Endothelial cell of umbilical vein (primary cell): ENCODE results near the gene MTERF4. TPM values are rescaled to one million over a fixed set of nuclear protein-coding genes. Genes with fewer than 3 reads are reported as not detected.

Experiments used
- BruUV-seq: library from RNA; stranded (reverse); fragments of 400-500 nt; replicated peaks from 2 replicates; lab custom pipeline; 2021; lab: Mats Ljungman, UMichigan
- CTCF ChIA-PET: fragments of 300-600, 350-600 bp; sonication (Branson Sonifier 250); formaldehyde crosslinking; loops from one replicate; lab custom pipeline; 2021; ENCODE audit warnings: antibody characterized with exemption, inconsistent platforms; lab: Charles Lee
- POLR2A ChIA-PET: fragments of 300-600, 350-600 bp; sonication (Branson Sonifier 250); formaldehyde crosslinking; loops from one replicate; lab custom pipeline; 2021; ENCODE audit warnings: antibody characterized with exemption, inconsistent platforms; lab: Charles Lee
- DNase-seq: peaks from one replicate; pipeline ENCODE4 v3.0.0-alpha.2; 2011; ENCODE audit warnings: low read depth, low spot score
- FAIRE-seq: peaks from 2 replicates; lab custom pipeline; 2011; peaks lifted over from hg19 to GRCh38; lab: Jason Lieb, UNC
- H2AFZ ChIP-seq: 2 replicates; pipeline ENCODE4 v1.6.0; 2012; ENCODE audit warnings: low read depth, low read length, control low read depth, inconsistent platforms
- H3K27ac ChIP-seq: 2 replicates; pipeline ENCODE4 v1.5.1; 2011; ENCODE audit warnings: low read depth, mild to moderate bottlenecking, control low read depth, low read length, moderate library complexity; ENCODE audit not compliant: insufficient read depth
- H3K27me3 ChIP-seq, 2 experiments: 2 replicates each; pipeline versions ENCODE4 v1.6.0 to v1.6.1; 2011; ENCODE audit warnings: low read length in 2 of 2, mixed read lengths in 1 of 2; ENCODE audit not compliant: control insufficient read depth in 2 of 2, insufficient read depth in 2 of 2
- H3K36me3 ChIP-seq, 2 experiments: 2 replicates in 1 of 2; 3 replicates in 1 of 2; pipeline ENCODE4 v1.5.1; 2011; ENCODE audit warnings: low read length in 2 of 2, mild to moderate bottlenecking in 1 of 2, moderate library complexity in 1 of 2; ENCODE audit not compliant: control insufficient read depth in 2 of 2, insufficient read depth in 2 of 2; ENCODE audit errors: extremely low read depth in 1 of 2
- H3K4me1 ChIP-seq: 3 replicates; pipeline ENCODE4 v1.5.1; 2011; ENCODE audit warnings: mild to moderate bottlenecking, low read length; ENCODE audit not compliant: control insufficient read depth, insufficient read depth; ENCODE audit errors: extremely low read depth
- H3K4me2 ChIP-seq: 2 replicates; pipeline ENCODE4 v1.6.1; 2011; ENCODE audit warnings: low read length, control low read depth, mixed read lengths; ENCODE audit not compliant: insufficient read depth
- H3K4me3 ChIP-seq, 3 experiments: fragments of 200-600 bp in 1 of 3; sonication (generic), shearing (Covaris generic) in 1 of 3; replicated peaks in 1 of 3; 2 replicates each; pipeline ENCODE4 v1.5.1; 2011 to 2016; ENCODE audit warnings: control low read depth in 3 of 3, low read length in 3 of 3, mild to moderate bottlenecking in 2 of 3, inconsistent platforms in 1 of 3, low read depth in 1 of 3, moderate library complexity in 1 of 3; ENCODE audit not compliant: insufficient read depth in 1 of 3
- H3K79me2 ChIP-seq: 2 replicates; pipeline ENCODE4 v1.6.0; 2012; ENCODE audit warnings: low read length, inconsistent platforms; ENCODE audit not compliant: control insufficient read depth, insufficient read depth
- H3K9ac ChIP-seq: replicated peaks from 2 replicates; pipeline ENCODE3; 2011; ENCODE audit warnings: low read length, control low read depth; ENCODE audit not compliant: insufficient read depth; ENCODE audit errors: extremely low read depth
- H3K9me1 ChIP-seq: replicated peaks from 3 replicates; pipeline ENCODE4 v1.6.0; 2011; ENCODE audit warnings: mild to moderate bottlenecking, low read length; ENCODE audit not compliant: control insufficient read depth, insufficient read depth; ENCODE audit errors: extremely low read depth
- H3K9me3 ChIP-seq: replicated peaks from 2 replicates; pipeline ENCODE4 v1.5.1; 2012; ENCODE audit warnings: low read length, inconsistent platforms; ENCODE audit not compliant: control insufficient read depth, insufficient read depth
- H4K20me1 ChIP-seq: replicated peaks from 2 replicates; pipeline ENCODE3; 2011; ENCODE audit warnings: mild to moderate bottlenecking, low read length; ENCODE audit not compliant: control insufficient read depth, insufficient read depth; ENCODE audit errors: extremely low read depth
- CTCF ChIP-seq, 2 donors: IDR thresholded peaks; 1 replicate in 1 of 2; 2 replicates in 1 of 2; pipeline ENCODE4 v1.5.1; 2011; ENCODE audit warnings: low read length in 2 of 2, mild to moderate bottlenecking in 2 of 2, moderate library complexity in 2 of 2, control low read depth in 1 of 2, inconsistent platforms in 1 of 2, low read depth in 1 of 2; ENCODE audit not compliant: insufficient read depth in 1 of 2; ENCODE audit errors: extremely low read depth in 1 of 2
- EZH2 ChIP-seq: IDR thresholded peaks from 2 replicates; pipeline ENCODE4 v1.6.1; 2012; ENCODE audit warnings: borderline replicate concordance, low read depth, mild to moderate bottlenecking, moderate library complexity, low read length, inconsistent platforms; ENCODE audit not compliant: severe bottlenecking
- FOS ChIP-seq: IDR thresholded peaks from 2 replicates; pipeline ENCODE4 v1.6.1; 2011; ENCODE audit warnings: mild to moderate bottlenecking, low read length, moderate library complexity, borderline replicate concordance; ENCODE audit not compliant: insufficient read depth
- GATA2 ChIP-seq: IDR thresholded peaks from 2 replicates; pipeline ENCODE4 v1.7.0; 2011; ENCODE audit warnings: low read depth, mild to moderate bottlenecking, moderate library complexity, mixed read lengths, low read length; ENCODE audit not compliant: insufficient read length, insufficient read depth
- JUN ChIP-seq: IDR thresholded peaks from 2 replicates; pipeline ENCODE4 v1.6.1; 2011; ENCODE audit warnings: borderline replicate concordance, low read depth; ENCODE audit not compliant: insufficient read length, insufficient read depth
- MYC ChIP-seq: IDR thresholded peaks from one replicate; pipeline ENCODE4 v1.6.1; 2011; ENCODE audit warnings: mild to moderate bottlenecking, low read depth, low read length
- POLR2A ChIP-seq: IDR thresholded peaks from 2 replicates; pipeline ENCODE4 v1.6.1; 2012; ENCODE audit warnings: low read depth, mild to moderate bottlenecking, control low read depth, low read length
- dilution Hi-C: fragments of 300-500 bp; cut with MboI; formaldehyde crosslinking; loops from one replicate; pipeline ENCODE4 v1.15.0; 2019; ENCODE audit warnings: low sequenced_read_pairs; ENCODE audit not compliant: extremely low pct_ligation_motif_present
- intact Hi-C: fragments of 100-400 bp; cut with micrococcal nuclease; formaldehyde crosslinking; loops from one replicate; pipeline ENCODE4 v1.10.0; 2022
- polyA plus RNA-seq, 4 experiments: library from polyadenylated mRNA; depleted of rRNA in 3 of 4; stranded (reverse) in 3 of 4; unstranded in 1 of 4; fragments of >200 nt; gene quantifications; 2 replicates each; pipeline versions ENCODE4 v1.2.1 to v1.2.3, GENCODE V29; 2011 to 2012; ENCODE audit warnings: missing spikeins in 1 of 4
- total RNA-seq: library from RNA; stranded (reverse); gene quantifications from 2 replicates; pipeline ENCODE4 v1.2.3, GENCODE V29; 2021
- TF ChIP-seq, protein P1 (sequence below): IDR thresholded peaks from 2 replicates; pipeline ENCODE4 v1.6.1; 2011; ENCODE audit not compliant: insufficient read depth, insufficient read length

Gene MTERF4
- total and polyA plus RNA-seq, 2 donors (not counting 3 experiments of a cell fraction or from before 2014, with no cell fraction given) = 14.7 to 27.3 TPM

GRCh38 chr2:241070811-241071676, 31.0 kb downstream of the MTERF4 start:
- Histone ChIP-seq H3K4me2 (no peak overlapping the region), H3K79me2 (no peaks in the 10 kb centered on the region), H4K20me1 (no peaks in the 10 kb centered on the region), H3K27ac (no peak overlapping the region), H3K9me3 (no peaks in the 10 kb centered on the region), H3K9me1 (no peaks in the 10 kb centered on the region), H2AFZ (no peak overlapping the region), H3K9ac (no peak overlapping the region), H3K4me1 (no peaks in the 10 kb centered on the region), H3K36me3 (peaks cover 0 to 2% of the 10 kb centered on the region in 2 experiments), H3K27me3 (no peaks in the 10 kb centered on the region), H3K4me3 (no peak overlapping the region)
- dilution Hi-C loops (no loop called here), intact Hi-C loops (loop anchor here (10.0 kb wide), 1 partner anchor 156 kb away; no protein-coding TSS in a partner anchor)
- BruUV-seq = no TSS peak
- POLR2A ChIA-PET = no interaction called here
- TF ChIP-seq GATA2 (no peak), FOS (no peak), POLR2A (no peak), CTCF (IDR thresholded peaks at IDR 0.05; ENCODE audit: extremely low read depth in 1 of 2, insufficient read depth in 1 of 2, low read depth in 1 of 2, low read length in 2 of 2) (no peak), JUN (no peak), EZH2 (no peak), MYC (no peak)
- TF ChIP-seq, protein P1, sequence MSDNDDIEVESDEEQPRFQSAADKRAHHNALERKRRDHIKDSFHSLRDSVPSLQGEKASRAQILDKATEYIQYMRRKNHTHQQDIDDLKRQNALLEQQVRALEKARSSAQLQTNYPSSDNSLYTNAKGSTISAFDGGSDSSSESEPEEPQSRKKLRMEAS = no peak
- no peak for DNase-seq
- FAIRE-seq = no peak
- CTCF ChIA-PET = no interaction called here
